Measurements from ENCODE around the gene DSEL.

Gene DSEL

DNA sequence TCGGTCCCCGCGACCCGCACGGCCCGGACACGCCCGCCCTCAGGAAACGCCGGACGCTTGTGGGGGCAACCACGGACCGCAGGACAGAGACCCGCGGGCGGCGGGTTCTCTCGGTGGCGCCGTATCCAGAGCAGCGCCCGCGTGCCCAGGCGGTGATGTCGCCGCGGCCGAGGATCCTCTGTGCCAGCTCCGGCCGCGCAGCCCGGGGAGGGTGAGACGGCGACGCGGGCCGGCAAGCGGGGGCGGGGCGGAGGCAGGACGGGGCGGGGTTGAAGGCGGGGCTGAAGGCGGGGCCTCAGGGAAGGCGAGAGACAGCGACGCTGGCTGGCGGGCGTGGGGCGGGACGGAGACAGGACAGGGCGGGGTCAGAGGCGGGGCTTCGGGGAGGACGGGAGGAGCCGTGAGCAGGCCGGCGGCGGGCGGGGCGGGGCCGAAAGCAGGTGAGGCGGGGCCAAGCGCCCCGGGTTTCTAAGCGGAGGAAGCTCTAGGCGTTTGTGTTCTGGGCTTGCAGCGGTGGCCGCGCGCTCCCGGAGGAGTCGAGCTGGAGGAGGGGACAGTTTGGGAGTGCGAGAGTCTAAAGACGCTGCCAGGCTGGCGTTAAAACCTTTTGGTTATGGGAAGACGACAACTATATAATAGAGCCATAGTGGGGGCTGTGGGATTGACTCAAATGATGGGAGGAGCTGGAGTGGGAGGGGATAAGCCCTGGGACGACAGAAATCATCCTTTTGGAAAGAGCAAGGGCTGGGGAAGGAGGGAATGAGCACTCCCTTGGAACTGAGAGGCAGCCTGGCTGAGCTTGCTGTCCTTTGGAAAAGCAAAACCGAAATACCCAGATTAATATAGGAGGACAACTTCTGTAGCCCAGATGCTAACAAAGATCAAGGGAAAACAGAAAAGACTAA, at the start of gene DSEL:
Gene DSEL, minus strand, starts transcription at position 182 of the 905 bp plus-strand sequence. CDS start 2,112 bp downstream, outside the sequence.
- peak; percentile 85 for DNase-seq

- DNase-seq = no peak
Measured at GRCh38 chr18:67553437-67553836, 36.9 kb upstream of the DSEL start.

- DNase-seq = no peak
Measured at GRCh38 chr18:67550872-67551520, 34.5 kb upstream of the DSEL start.

DNA sequence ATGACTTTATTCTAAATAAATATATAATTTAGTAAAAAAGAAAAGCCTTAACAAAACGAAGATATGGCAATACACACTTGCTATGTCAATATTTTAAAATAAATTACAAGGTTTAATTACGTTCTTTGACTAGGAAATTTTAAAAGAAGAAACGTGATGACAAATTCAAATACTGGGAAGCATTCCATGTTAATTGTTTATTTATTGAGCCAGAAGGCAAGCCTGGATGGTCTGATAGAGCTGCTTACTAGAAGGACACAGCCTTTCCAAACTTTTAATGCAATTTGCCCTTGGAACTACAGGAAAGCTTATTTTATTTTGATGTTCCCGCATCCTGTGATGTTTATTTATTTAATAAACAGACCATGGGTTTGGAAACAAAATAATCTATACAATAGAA, 33.4 kb upstream of the DSEL start:
- no peak for DNase-seq

GRCh38 chr18:67545681-67546080, 29.2 kb upstream of the DSEL start:
- no peak for DNase-seq

DNA sequence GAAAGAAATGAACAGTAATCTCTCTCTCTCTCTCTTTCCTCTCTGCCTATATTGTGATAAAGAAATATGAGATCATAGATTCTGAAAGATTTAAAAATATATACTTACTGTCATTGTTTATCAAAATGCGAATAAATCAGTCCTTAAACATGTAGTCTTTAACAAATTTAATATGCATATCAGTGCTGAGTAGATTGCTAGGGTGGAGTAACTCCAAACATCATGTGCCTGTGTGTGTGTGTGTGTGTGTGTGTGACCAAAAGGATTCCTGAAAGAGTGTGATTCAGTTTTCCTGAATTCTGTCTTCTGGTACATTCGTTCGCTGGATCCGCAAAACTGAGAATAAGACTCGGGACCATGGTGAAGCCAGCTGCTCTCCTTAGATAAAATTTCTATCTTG, 24.0 kb upstream of the DSEL start:
- no peak for DNase-seq

GRCh38 chr18:67531929-67532328, 15.4 kb upstream of the DSEL start:
- DNase-seq = no peak

- DNase-seq = no peak
Measured at GRCh38 chr18:67525328-67526099, 9.0 kb upstream of the DSEL start.

GRCh38 chr18:67520351-67520921, 3.9 kb upstream of the DSEL start:
- no peak for DNase-seq

DNA sequence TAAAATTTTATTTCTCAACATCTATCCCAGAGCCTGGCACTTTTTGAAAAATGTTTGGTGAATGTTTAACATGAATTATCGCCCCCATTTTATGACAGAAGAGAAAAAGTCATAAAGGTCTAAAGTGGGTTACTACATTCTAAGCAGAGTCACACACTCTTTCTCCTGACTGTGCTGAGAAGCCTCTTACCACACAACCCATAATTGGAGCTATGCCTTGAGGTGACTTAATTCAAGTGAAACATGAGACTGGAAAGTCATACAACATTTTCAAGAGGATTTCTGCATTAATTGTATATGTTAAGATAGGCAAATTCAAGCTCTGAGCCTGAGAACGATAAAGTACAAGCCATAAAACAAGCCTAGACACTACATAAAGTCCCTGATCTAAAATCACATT, 3.1 kb upstream of the DSEL start:
- peak; percentile 12 for DNase-seq

DNA sequence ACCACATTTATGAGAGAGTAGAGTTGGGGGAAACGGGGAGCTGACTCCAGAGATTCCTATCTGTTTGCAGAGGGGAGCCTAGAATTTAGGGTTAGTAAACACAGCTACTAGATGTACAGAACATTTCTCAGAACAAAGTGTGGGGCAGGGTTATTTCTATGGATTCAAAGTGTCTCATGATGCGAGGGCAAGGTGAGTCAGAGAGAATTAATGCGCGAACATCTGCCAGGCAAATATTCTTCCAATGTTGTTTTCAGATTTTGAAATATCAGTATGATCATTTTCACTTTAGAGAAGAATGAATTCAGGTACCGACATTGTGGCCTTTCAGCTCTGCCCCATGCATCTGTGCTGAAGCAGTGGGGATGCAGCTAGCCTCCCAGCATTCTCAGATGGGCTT, 2.0 kb upstream of the DSEL start:
- DNase-seq = no peak

- DNase-seq = no peak
Measured at GRCh38 chr18:67517444-67517765, 885 bp upstream of the DSEL start.

- DNase-seq = peak; percentile 87
Measured at GRCh38 chr18:67515942-67516538, 480 bp downstream of the DSEL start.

DNA sequence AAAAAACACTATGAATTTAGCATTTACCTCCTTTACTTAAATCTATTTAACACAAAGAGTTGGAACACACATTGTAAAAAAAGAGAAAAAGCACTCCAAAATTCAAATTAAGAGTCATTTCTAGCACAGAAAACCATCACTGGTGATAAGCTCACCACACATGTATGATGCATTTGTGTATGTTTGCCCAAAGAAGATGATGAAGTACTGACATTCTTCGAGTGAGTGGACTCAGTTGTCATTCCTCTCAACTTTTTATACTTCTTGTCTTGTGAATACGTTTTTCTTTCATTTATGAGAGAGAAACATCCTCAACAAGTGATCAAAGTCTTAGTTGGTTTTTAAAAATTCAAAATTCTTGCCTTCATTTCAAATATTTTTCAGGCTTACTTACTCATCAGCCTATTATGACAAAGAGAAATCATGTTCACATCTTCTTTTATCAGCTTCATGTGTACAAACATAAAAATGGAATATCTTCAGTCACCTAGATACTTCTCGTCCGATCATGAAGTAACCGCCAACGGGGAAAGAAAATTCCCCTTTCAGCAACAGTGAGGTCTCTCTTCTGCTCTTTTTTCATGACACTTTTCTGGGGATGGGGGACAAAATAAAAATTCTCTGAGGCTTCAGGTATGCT, 1.5 kb downstream of the DSEL start:
- DNase-seq = no peak

DNA sequence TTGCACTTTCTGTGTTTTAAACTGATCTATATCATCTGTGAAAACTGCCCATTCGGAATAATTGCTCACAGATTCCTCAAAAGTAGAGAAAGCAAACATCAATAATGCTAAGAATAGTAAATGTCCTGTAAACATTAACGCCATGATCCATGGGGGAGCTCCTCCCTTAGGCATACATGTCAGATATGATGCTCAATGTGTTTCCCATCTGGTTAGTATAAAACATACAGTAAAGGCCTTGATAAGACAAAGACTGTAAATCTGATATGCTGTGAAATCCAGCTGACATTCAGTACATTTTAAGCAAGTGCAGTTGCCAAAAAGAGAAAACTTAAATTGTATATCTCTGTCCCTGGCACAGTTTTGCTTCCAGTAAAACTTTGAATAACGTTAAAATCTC, 2.1 kb downstream of the DSEL start:
- no peak for DNase-seq

GRCh38 chr18:67513280-67513679, 3.2 kb downstream of the DSEL start:
- DNase-seq = no peak

- no peak for DNase-seq
Measured at GRCh38 chr18:67511840-67512239, 4.7 kb downstream of the DSEL start.

GRCh38 chr18:67510831-67511230, 5.7 kb downstream of the DSEL start:
- no peak for DNase-seq

GRCh38 chr18:67509741-67510391, 6.7 kb downstream of the DSEL start:
- DNase-seq = no peak

DNA sequence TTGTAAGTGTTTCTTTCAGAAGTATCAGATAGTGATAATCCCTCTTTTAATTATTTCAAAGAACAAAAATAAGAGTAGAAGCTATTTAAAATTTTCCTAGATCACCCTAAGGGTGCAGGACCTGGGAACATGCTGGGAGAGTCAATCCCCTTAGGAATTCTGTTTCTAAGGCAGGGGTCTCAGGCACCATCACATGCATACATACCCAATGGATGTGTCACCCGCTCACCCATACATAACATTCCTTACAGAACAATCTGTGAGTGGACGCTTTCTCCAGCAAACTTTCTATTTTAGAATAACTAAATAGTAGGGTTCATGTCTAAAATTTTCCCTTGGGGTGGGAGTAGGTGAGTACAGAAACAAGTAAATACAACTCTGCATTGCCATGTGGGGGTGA, 8.4 kb downstream of the DSEL start:
- DNase-seq = no peak

GRCh38 chr18:67504739-67505138, 11.8 kb downstream of the DSEL start:
- DNase-seq = no peak
